Activated naive CD4-positive, alpha-beta T cell treated with anti-CD3 and anti-CD28 coated beads for 36 hours (primary cell): ENCODE results near the gene SPTBN4. TPM values are rescaled to one million over a fixed set of nuclear protein-coding genes. Genes with fewer than 3 reads are reported as not detected.
"Not testable (repeated sequence)": the region's sequence is repeated elsewhere in the genome, so short reads cannot be mapped to it uniquely, and the experiment has no call there.

Source experiments
- CTCF ChIA-PET: fragments of 350-600 bp; sonication (Branson Sonifier 250); formaldehyde crosslinking; loops from one replicate; lab custom pipeline; 2021; ENCODE audit warnings: antibody characterized with exemption; lab: Charles Lee
- DNase-seq: peaks from one replicate; pipeline ENCODE4 v3.0.0-alpha.2; 2020
- H3K27ac Mint-ChIP-seq: one replicate; pipeline ENCODE4 v1.8.0; 2021; ENCODE audit warnings: mild to moderate bottlenecking, mixed read lengths
- H3K27me3 Mint-ChIP-seq: one replicate; pipeline ENCODE4 v1.8.0; 2021; ENCODE audit warnings: low read depth, mixed read lengths
- H3K36me3 Mint-ChIP-seq: one replicate; pipeline ENCODE4 v1.8.0; 2021; ENCODE audit warnings: low read depth, mixed read lengths
- H3K4me1 Mint-ChIP-seq: one replicate; pipeline ENCODE4 v1.8.0; 2021; ENCODE audit warnings: low read depth, mixed read lengths
- H3K4me3 Mint-ChIP-seq: one replicate; pipeline ENCODE4 v1.8.0; 2021; ENCODE audit warnings: mild to moderate bottlenecking, moderate library complexity, mixed read lengths
- H3K9me3 Mint-ChIP-seq: one replicate; pipeline ENCODE4 v1.8.0; 2021; ENCODE audit warnings: mixed read lengths
- intact Hi-C: fragments of 100-400 bp; cut with micrococcal nuclease; formaldehyde crosslinking; loops from one replicate; pipeline ENCODE4 v1.15.1; 2023
- total RNA-seq, 2 experiments: library from RNA; stranded (reverse); gene quantifications; one replicate each; pipeline ENCODE4 v1.2.3, GENCODE V29; 2021

The SPTBN4 gene
- total RNA-seq, 2 experiments from 2014 or later: 0.91 to 1.1 TPM

- H3K9me3 Mint-ChIP-seq: no peaks in the 10 kb centered on the region
- peak; percentile 35 for DNase-seq
- H3K27me3 Mint-ChIP-seq: no peaks in the 10 kb centered on the region
- CTCF ChIA-PET: interaction anchor here (0.6 to 1.2 kb wide), 4 partner anchors 11 to 227 kb away, joined by 3 to 6 read pairs (median 4); no protein-coding TSS in a partner anchor
- H3K36me3 Mint-ChIP-seq: peaks cover 12% of the 10 kb centered on the region
- intact Hi-C loops: loop anchor here (1.0 to 5.0 kb wide), 9 partner anchors 8 to 1023 kb away; partner anchors contain the start of genes AKT2, BLVRB, C19orf47 and COQ8B
- H3K27ac Mint-ChIP-seq: peak overlapping the region; percentile 97
- H3K4me3 Mint-ChIP-seq: peak overlapping the region; percentile 89
- peaks cover 22% of the 10 kb centered on the region for H3K4me1 Mint-ChIP-seq
Measured at GRCh38 chr19:40424637-40425449, 42.0 kb upstream of the SPTBN4 start.

GRCh38 chr19:40425450-40426287 lies 41.1 kb upstream of the SPTBN4 start, which contains the start of gene SERTAD1:
Gene SERTAD1 (minus strand): TSS chr19:40425992. CDS start chr19:40423546, 2,446 bp downstream.
- Mint-ChIP-seq H3K9me3 (no peaks in the 10 kb centered on the region), H3K27ac (peak within 1 kb of the TSS; percentile 97), H3K27me3 (no peaks in the 10 kb centered on the region), H3K4me1 (peaks cover 21% of the 10 kb centered on the region), H3K36me3 (peaks cover 12% of the 10 kb centered on the region), H3K4me3 (peak within 1 kb of the TSS; percentile 89)
- CTCF ChIA-PET: interaction anchor here (1.0 to 1.7 kb wide), 5 partner anchors 13 to 96 kb away, joined by 3 to 7 read pairs (median 5); no protein-coding TSS in a partner anchor
- peak; percentile 100 for DNase-seq
- intact Hi-C loops: loop anchor here (1.0 to 5.0 kb wide), 9 partner anchors 8 to 1023 kb away; partner anchors contain the start of genes AKT2, BLVRB, C19orf47 and COQ8B

GRCh38 chr19:40428197-40428596 lies 38.6 kb upstream of the SPTBN4 start:
- H3K4me3 Mint-ChIP-seq, H3K36me3 Mint-ChIP-seq, DNase-seq, H3K27me3 Mint-ChIP-seq, H3K9me3 Mint-ChIP-seq, H3K27ac Mint-ChIP-seq, CTCF ChIA-PET: not testable (repeated sequence)
- intact Hi-C loops: loop anchor here (5.0 kb wide), 2 partner anchors 289 to 1026 kb away; partner anchors contain the start of genes COQ8B and ITPKC
- H3K4me1 Mint-ChIP-seq: peaks cover 17% of the 10 kb centered on the region

GRCh38 chr19:40430242-40430641 lies 36.6 kb upstream of the SPTBN4 start:
- CTCF ChIA-PET: interaction anchor here (0.6 kb wide), 2 partner anchors 84 to 695 kb away, joined by 4 read pairs; no protein-coding TSS in a partner anchor
- peaks cover 13% of the 10 kb centered on the region for H3K4me1 Mint-ChIP-seq
- H3K27me3 Mint-ChIP-seq, intact Hi-C loops, H3K9me3 Mint-ChIP-seq, DNase-seq, H3K36me3 Mint-ChIP-seq, H3K27ac Mint-ChIP-seq, H3K4me3 Mint-ChIP-seq: not testable (repeated sequence)

GRCh38 chr19:40431698-40432097 lies 35.1 kb upstream of the SPTBN4 start:
- intact Hi-C loops: no loop called here
- no peaks in the 10 kb centered on the region for H3K36me3 Mint-ChIP-seq
- H3K4me1 Mint-ChIP-seq: peaks cover 10% of the 10 kb centered on the region
- H3K27me3 Mint-ChIP-seq: no peaks in the 10 kb centered on the region
- no peaks in the 10 kb centered on the region for H3K9me3 Mint-ChIP-seq
- H3K27ac Mint-ChIP-seq: no peak overlapping the region
- no peak for DNase-seq
- CTCF ChIA-PET: interaction anchor here (0.7 kb wide), 1 partner anchor 9 kb away, joined by 4 read pairs; no protein-coding TSS in a partner anchor
- no peak overlapping the region for H3K4me3 Mint-ChIP-seq

GRCh38 chr19:40432760-40433159 lies 34.0 kb upstream of the SPTBN4 start:
- H3K27me3 Mint-ChIP-seq, H3K27ac Mint-ChIP-seq: not testable (repeated sequence)
- CTCF ChIA-PET: interaction anchor here (3.0 kb wide), 1 partner anchor 12 kb away, joined by 15 read pairs; no protein-coding TSS in a partner anchor

GRCh38 chr19:40433391-40434216 lies 33.2 kb upstream of the SPTBN4 start:
- DNase-seq: peak; percentile 64
- CTCF ChIA-PET: interaction anchor here (0.7 to 3.0 kb wide), 4 partner anchors 9 to 295 kb away, joined by 4 to 15 read pairs (median 6); no protein-coding TSS in a partner anchor
- Mint-ChIP-seq H3K4me3 (peak overlapping the region; percentile 88), H3K27me3 (no peaks in the 10 kb centered on the region), H3K4me1 (peaks cover 10% of the 10 kb centered on the region), H3K9me3 (no peaks in the 10 kb centered on the region), H3K27ac (peak overlapping the region; percentile 91), H3K36me3 (no peaks in the 10 kb centered on the region)
- intact Hi-C loops: loop anchor here (1.0 kb wide), 2 partner anchors 8 to 10 kb away; partner anchors contain the start of gene SERTAD1

More at GRCh38 chr19:40432760-40433159, 34.0 kb upstream of the SPTBN4 start:
- not testable (repeated sequence) for H3K36me3 Mint-ChIP-seq, DNase-seq, H3K4me3 Mint-ChIP-seq, H3K9me3 Mint-ChIP-seq
- intact Hi-C loops: loop anchor here (1.0 kb wide), 2 partner anchors 7 to 11 kb away; partner anchors contain the start of gene SERTAD1
- peaks cover 10% of the 10 kb centered on the region for H3K4me1 Mint-ChIP-seq

GRCh38 chr19:40438284-40438683 lies 28.5 kb upstream of the SPTBN4 start:
- H3K36me3 Mint-ChIP-seq: no peaks in the 10 kb centered on the region
- no peak overlapping the region for H3K4me3 Mint-ChIP-seq
- intact Hi-C loops: no loop called here
- CTCF ChIA-PET: interaction anchor here (0.6 to 1.4 kb wide), 6 partner anchors 12 to 94 kb away, joined by 3 to 6 read pairs (median 6); partner anchors contain the start of gene SERTAD1
- no peak for DNase-seq
- H3K27me3 Mint-ChIP-seq: no peaks in the 10 kb centered on the region
- no peak overlapping the region for H3K27ac Mint-ChIP-seq
- peaks cover 22% of the 10 kb centered on the region for H3K4me1 Mint-ChIP-seq
- no peaks in the 10 kb centered on the region for H3K9me3 Mint-ChIP-seq

GRCh38 chr19:40441719-40442253 lies 25.0 kb upstream of the SPTBN4 start:
- no peaks in the 10 kb centered on the region for H3K36me3 Mint-ChIP-seq
- H3K27me3 Mint-ChIP-seq: no peaks in the 10 kb centered on the region
- peak overlapping the region; percentile 97 for H3K4me3 Mint-ChIP-seq
- peak overlapping the region; percentile 93 for H3K27ac Mint-ChIP-seq
- H3K9me3 Mint-ChIP-seq: no peaks in the 10 kb centered on the region
- no peak for DNase-seq
- intact Hi-C loops: loop anchor here (5.0 kb wide), 2 partner anchors 311 to 356 kb away; partner anchors contain the start of genes ACTMAP, EGLN2 and SNRPA
- peaks cover 19% of the 10 kb centered on the region for H3K4me1 Mint-ChIP-seq
- CTCF ChIA-PET: interaction anchor here (0.8 to 2.5 kb wide), 2 partner anchors 21 to 22 kb away, joined by 3 to 11 read pairs; no protein-coding TSS in a partner anchor

- Mint-ChIP-seq H3K9me3 (no peaks in the 10 kb centered on the region), H3K27me3 (no peaks in the 10 kb centered on the region), H3K4me1 (peaks cover 19% of the 10 kb centered on the region), H3K4me3 (peak overlapping the region; percentile 97), H3K27ac (peak overlapping the region; percentile 93), H3K36me3 (no peaks in the 10 kb centered on the region)
- intact Hi-C loops: loop anchor here (1.0 to 5.0 kb wide), 12 partner anchors 9 to 355 kb away; partner anchors contain the start of genes ACTMAP, AKT2, BLVRB and C19orf47
- no peak for DNase-seq
- CTCF ChIA-PET: interaction anchor here (0.6 to 2.5 kb wide), 9 partner anchors 8 to 158 kb away, joined by 3 to 11 read pairs (median 4); partner anchors contain the start of genes BLVRB, LTBP4 and SERTAD1
Measured at GRCh38 chr19:40442328-40443130, 24.3 kb upstream of the SPTBN4 start.
